ENCODE data around the gene RAB4A. TPM values are rescaled to one million over a fixed set of nuclear protein-coding genes. Genes with fewer than 3 reads are reported as not detected.

RAB4A gene
- total RNA-seq, 2 donors from 2014 or later = 80.9 to 103 TPM

- Histone ChIP-seq H3K4me3 (no peak overlapping the region), H3K9me3 (no peaks in the 10 kb centered on the region), H3K27me3 (no peaks in the 10 kb centered on the region), H3K9ac (ENCODE audit: low read depth in 2 of 2, low read length in 2 of 2) (no peak overlapping the region), H3K36me3 (no peaks in the 10 kb centered on the region), H3K4me1 (peaks cover 5% of the 10 kb centered on the region), H3K27ac (no peak overlapping the region)
- TF ChIP-seq CTCF (IDR thresholded peaks at IDR 0.05) = no peak
- no peak for DNase-seq
- intact Hi-C loops (cut with DNase I) = no loop called here
These were observed 44.1 kb upstream of the RAB4A start for GRCh38 chr1:229226796-229227195.

GRCh38 chr1:229227298-229227919, 43.5 kb upstream of the RAB4A start:
- H3K9me3 ChIP-seq = no peaks in the 10 kb centered on the region
- intact Hi-C loops (cut with DNase I) = no loop called here
- H3K27me3 ChIP-seq = no peaks in the 10 kb centered on the region
- no peak overlapping the region for H3K27ac ChIP-seq
- peak; percentile 83 for TF ChIP-seq CTCF (IDR thresholded peaks at IDR 0.05)
- H3K4me1 ChIP-seq = peaks cover 5% of the 10 kb centered on the region
- no peak overlapping the region for H3K4me3 ChIP-seq
- DNase-seq = peak; percentile 86
- no peak overlapping the region for H3K9ac ChIP-seq (ENCODE audit: low read depth in 2 of 2, low read length in 2 of 2)
- H3K36me3 ChIP-seq = no peaks in the 10 kb centered on the region

GRCh38 chr1:229228522-229228921, 42.4 kb upstream of the RAB4A start:
- Histone ChIP-seq H3K27me3 (no peaks in the 10 kb centered on the region), H3K4me1 (peaks cover 5% of the 10 kb centered on the region), H3K4me3 (no peak overlapping the region), H3K9ac (ENCODE audit: low read depth in 2 of 2, low read length in 2 of 2) (no peak overlapping the region), H3K9me3 (no peaks in the 10 kb centered on the region), H3K27ac (no peak overlapping the region), H3K36me3 (no peaks in the 10 kb centered on the region)
- intact Hi-C loops (cut with DNase I) = loop anchor here (2.0 kb wide), 1 partner anchor 494 kb away; the partner anchor contains the start of gene RHOU
- DNase-seq = no peak
- TF ChIP-seq CTCF (IDR thresholded peaks at IDR 0.05) = no peak

GRCh38 chr1:229229137-229229720, 41.7 kb upstream of the RAB4A start:
- peak overlapping the region in 1 of 2 donors; percentile 42 for H3K9ac ChIP-seq (ENCODE audit: low read depth in 2 of 2, low read length in 2 of 2)
- peaks cover 5% of the 10 kb centered on the region for H3K4me1 ChIP-seq
- H3K4me3 ChIP-seq = no peak overlapping the region
- TF ChIP-seq CTCF (IDR thresholded peaks at IDR 0.05) = no peak
- intact Hi-C loops (cut with DNase I) = loop anchor here (2.0 kb wide), 1 partner anchor 494 kb away; the partner anchor contains the start of gene RHOU
- no peak for DNase-seq
- no peaks in the 10 kb centered on the region for H3K27me3 ChIP-seq
- no peaks in the 10 kb centered on the region for H3K36me3 ChIP-seq
- H3K9me3 ChIP-seq = no peaks in the 10 kb centered on the region
- no peak overlapping the region for H3K27ac ChIP-seq

- intact Hi-C loops (cut with DNase I) = loop anchor here (2.0 kb wide), 1 partner anchor 495 kb away; the partner anchor contains the start of gene RHOU
- H3K27me3 ChIP-seq = no peaks in the 10 kb centered on the region
- H3K27ac ChIP-seq = no peak overlapping the region
- no peak for TF ChIP-seq CTCF (IDR thresholded peaks at IDR 0.05)
- no peak overlapping the region for H3K4me3 ChIP-seq
- no peaks in the 10 kb centered on the region for H3K36me3 ChIP-seq
- H3K4me1 ChIP-seq = peaks cover 5% of the 10 kb centered on the region
- peak overlapping the region in 1 of 2 donors; percentile 42 for H3K9ac ChIP-seq (ENCODE audit: low read depth in 2 of 2, low read length in 2 of 2)
- DNase-seq = peak; percentile 48
- no peaks in the 10 kb centered on the region for H3K9me3 ChIP-seq
These were observed 41.2 kb upstream of the RAB4A start for GRCh38 chr1:229229721-229230139.
